ENCODE results near the gene MPRIP. TPM values are rescaled to one million over a fixed set of nuclear protein-coding genes. Genes with fewer than 3 reads are reported as not detected.
A peak's percentile ranks its signal among the peaks of the same experiment; 100 is the strongest.

The MPRIP gene
- total RNA-seq, 2 donors from 2014 or later: 147 to 269 TPM

- Histone ChIP-seq H3K27ac (no peak overlapping the region), H3K36me3 (replicated peaks in 1 of 2; ENCODE audit: insufficient read depth in 1 of 2, low read depth in 2 of 2) (no peaks in the 10 kb centered on the region), H3K27me3 (no peaks in the 10 kb centered on the region), H3K4me3 (no peak overlapping the region), H3K9me3 (no peaks in the 10 kb centered on the region), H3K4me1 (peaks cover 48% of the 10 kb centered on the region)
- TF ChIP-seq POLR2A (IDR thresholded peaks at IDR 0.05) (no peak), CTCF (IDR thresholded peaks at IDR 0.05) (no peak)
- ATAC-seq (no peak), DNase-seq (no peak)
- intact Hi-C loops (cut with DNase I): no loop called here
- 90 to 94% methylated on average over 7 of the region's 7 CpGs for WGBS, 2 donors
Measured at GRCh38 chr17:17064322-17064721, 22.1 kb downstream of the MPRIP start.

- intact Hi-C loops (cut with DNase I): no loop called here
- WGBS, 2 donors: 83 to 91% methylated on average over 2 of the region's 2 CpGs
- DNase-seq: no peak
- Histone ChIP-seq H3K4me1 (peaks cover 33% of the 10 kb centered on the region), H3K27me3 (no peaks in the 10 kb centered on the region), H3K36me3 (replicated peaks in 1 of 2; ENCODE audit: insufficient read depth in 1 of 2, low read depth in 2 of 2) (no peaks in the 10 kb centered on the region), H3K27ac (no peak overlapping the region), H3K4me3 (no peak overlapping the region), H3K9me3 (no peaks in the 10 kb centered on the region)
- no peak for ATAC-seq
- TF ChIP-seq POLR2A (IDR thresholded peaks at IDR 0.05): no peak
- no peak for TF ChIP-seq CTCF (IDR thresholded peaks at IDR 0.05)
Measured at GRCh38 chr17:17066021-17066420, 23.8 kb downstream of the MPRIP start.

- no peaks in the 10 kb centered on the region for H3K36me3 ChIP-seq (replicated peaks in 1 of 2; ENCODE audit: insufficient read depth in 1 of 2, low read depth in 2 of 2)
- H3K27ac ChIP-seq: no peak overlapping the region
- ATAC-seq (no peak), DNase-seq (peak in 1 of 4 donors; percentile 2)
- H3K27me3 ChIP-seq: no peaks in the 10 kb centered on the region
- 84 to 86% methylated on average over 5 of the region's 5 CpGs for WGBS, 2 donors
- no peaks in the 10 kb centered on the region for H3K9me3 ChIP-seq
- peaks cover 22% of the 10 kb centered on the region for H3K4me1 ChIP-seq
- TF ChIP-seq POLR2A (IDR thresholded peaks at IDR 0.05): no peak
- no peak for TF ChIP-seq CTCF (IDR thresholded peaks at IDR 0.05)
- H3K4me3 ChIP-seq: no peak overlapping the region
- intact Hi-C loops (cut with DNase I): no loop called here
Measured at GRCh38 chr17:17067257-17067656, 25.0 kb downstream of the MPRIP start.

GRCh38 chr17:17069849-17070248, 27.6 kb downstream of the MPRIP start:
- no peak for ATAC-seq
- Histone ChIP-seq H3K36me3 (replicated peaks in 1 of 2; ENCODE audit: insufficient read depth in 1 of 2, low read depth in 2 of 2) (no peaks in the 10 kb centered on the region), H3K4me1 (peaks cover 12% of the 10 kb centered on the region), H3K27ac (no peak overlapping the region), H3K4me3 (no peak overlapping the region), H3K27me3 (no peaks in the 10 kb centered on the region), H3K9me3 (no peaks in the 10 kb centered on the region)
- DNase-seq: no peak
- intact Hi-C loops (cut with DNase I): no loop called here
- TF ChIP-seq POLR2A (IDR thresholded peaks at IDR 0.05) (no peak), CTCF (IDR thresholded peaks at IDR 0.05) (no peak)

GRCh38 chr17:17070931-17071330, 28.7 kb downstream of the MPRIP start:
- intact Hi-C loops (cut with DNase I): no loop called here
- H3K27ac ChIP-seq: no peak overlapping the region
- WGBS, 2 donors: 68 to 78% methylated on average over 5 of the region's 5 CpGs

More at GRCh38 chr17:17070931-17071330, 28.7 kb downstream of the MPRIP start:
- no peaks in the 10 kb centered on the region for H3K27me3 ChIP-seq
- no peaks in the 10 kb centered on the region for H3K36me3 ChIP-seq (replicated peaks in 1 of 2; ENCODE audit: insufficient read depth in 1 of 2, low read depth in 2 of 2)
- H3K9me3 ChIP-seq: no peaks in the 10 kb centered on the region
- DNase-seq (no peak), ATAC-seq (no peak)
- H3K4me1 ChIP-seq: peaks cover 12% of the 10 kb centered on the region
- TF ChIP-seq POLR2A (IDR thresholded peaks at IDR 0.05): no peak
- H3K4me3 ChIP-seq: no peak overlapping the region

Measured in body of pancreas (tissue), 4 donors.